ENCODE results near the gene GAK. TPM values are rescaled to one million over a fixed set of nuclear protein-coding genes. Genes with fewer than 3 reads are reported as not detected.

Gene GAK
- total RNA-seq, 3 donors from 2014 or later (not counting 1 experiment from before 2014, with no cell fraction given): 349 to 358 (median 349) TPM

GRCh38 chr4:828641-829271 lies 103.4 kb downstream of the GAK start:
- peaks cover 25% of the 10 kb centered on the region for H3K4me1 ChIP-seq (ENCODE audit: control insufficient read depth, insufficient read depth, low read length)
- 60% methylated on average over 16 of the region's 16 CpGs for WGBS (ENCODE audit: insufficient coverage)
- no peaks in the 10 kb centered on the region for H3K36me3 Mint-ChIP-seq
- H3K27me3 ChIP-seq (ENCODE audit: control insufficient read depth, insufficient read depth, low read length): peaks cover 29% of the 10 kb centered on the region
- no peak for DNase-seq
- no peak overlapping the region for H3K27ac ChIP-seq (ENCODE audit: low read length)
- no peak overlapping the region for H3K4me3 Mint-ChIP-seq
- peaks cover 0 to 2% of the 10 kb centered on the region in 2 donors for H3K9me3 Mint-ChIP-seq
- H3K27me3 Mint-ChIP-seq (ENCODE audit: low read depth in 2 of 2): peaks cover 8 to 22% of the 10 kb centered on the region in 2 donors
- no peak overlapping the region for H3K27ac Mint-ChIP-seq
- H3K4me1 Mint-ChIP-seq: peaks cover 9 to 16% of the 10 kb centered on the region in 2 donors
- ATAC-seq: no peak
- intact Hi-C loops (cut with micrococcal nuclease): no loop called here
- H3K4me3 ChIP-seq (ENCODE audit: low read length): no peak overlapping the region
- no peak for TF ChIP-seq CTCF (IDR thresholded peaks at IDR 0.05)
- H3K9me3 ChIP-seq (ENCODE audit: control insufficient read depth, insufficient read depth, low read length): peaks cover 14% of the 10 kb centered on the region
- H3K36me3 ChIP-seq (ENCODE audit: control insufficient read depth, insufficient read depth, low read length): no peaks in the 10 kb centered on the region

GRCh38 chr4:827209-828081 lies 104.7 kb downstream of the GAK start:
- peaks cover 12% of the 10 kb centered on the region for H3K4me1 ChIP-seq (ENCODE audit: control insufficient read depth, insufficient read depth, low read length)
- no peaks in the 10 kb centered on the region for H3K36me3 Mint-ChIP-seq
- WGBS (ENCODE audit: insufficient coverage): 33% methylated on average over 20 of the region's 20 CpGs
- ATAC-seq (no peak), DNase-seq (no peak)
- no peak overlapping the region for H3K27ac Mint-ChIP-seq
- H3K27me3 Mint-ChIP-seq (ENCODE audit: low read depth in 2 of 2): peaks cover 20 to 27% of the 10 kb centered on the region in 2 donors
- peaks cover 0 to 2% of the 10 kb centered on the region in 2 donors for H3K9me3 Mint-ChIP-seq
- peaks cover 33% of the 10 kb centered on the region for H3K27me3 ChIP-seq (ENCODE audit: control insufficient read depth, insufficient read depth, low read length)
- TF ChIP-seq CTCF (IDR thresholded peaks at IDR 0.05): no peak
- intact Hi-C loops (cut with micrococcal nuclease): no loop called here
- peak overlapping the region; percentile 39 for H3K4me3 Mint-ChIP-seq
- H3K4me1 Mint-ChIP-seq: peaks cover 0 to 5% of the 10 kb centered on the region in 2 donors
- peaks cover 13% of the 10 kb centered on the region for H3K9me3 ChIP-seq (ENCODE audit: control insufficient read depth, insufficient read depth, low read length)
- no peak overlapping the region for H3K27ac ChIP-seq (ENCODE audit: low read length)
- no peaks in the 10 kb centered on the region for H3K36me3 ChIP-seq (ENCODE audit: control insufficient read depth, insufficient read depth, low read length)
- no peak overlapping the region for H3K4me3 ChIP-seq (ENCODE audit: low read length)

GRCh38 chr4:826508-827208 lies 105.5 kb downstream of the GAK start:
- Histone ChIP-seq H3K27ac (ENCODE audit: low read length) (no peak overlapping the region), H3K4me1 (ENCODE audit: control insufficient read depth, insufficient read depth, low read length) (peaks cover 10% of the 10 kb centered on the region), H3K9me3 (ENCODE audit: control insufficient read depth, insufficient read depth, low read length) (peaks cover 5% of the 10 kb centered on the region), H3K36me3 (ENCODE audit: control insufficient read depth, insufficient read depth, low read length) (no peaks in the 10 kb centered on the region), H3K27me3 (ENCODE audit: control insufficient read depth, insufficient read depth, low read length) (peaks cover 33% of the 10 kb centered on the region), H3K4me3 (ENCODE audit: low read length) (no peak overlapping the region)
- Mint-ChIP-seq H3K9me3 (peaks cover 0 to 2% of the 10 kb centered on the region in 2 donors), H3K4me3 (peak overlapping the region; percentile 43), H3K27ac (no peak overlapping the region), H3K36me3 (no peaks in the 10 kb centered on the region), H3K4me1 (peaks cover 0 to 5% of the 10 kb centered on the region in 2 donors), H3K27me3 (ENCODE audit: low read depth in 2 of 2) (peaks cover 28 to 34% of the 10 kb centered on the region in 2 donors)
- no peak for DNase-seq
- intact Hi-C loops (cut with micrococcal nuclease): no loop called here
- WGBS (ENCODE audit: insufficient coverage): 4% methylated on average over 74 of the region's 75 CpGs
- TF ChIP-seq CTCF (IDR thresholded peaks at IDR 0.05): no peak
- no peak for ATAC-seq

Data from natural killer cell (primary cell).